Liver (tissue), 3 donors: ENCODE measurements around the gene GALNT10.

Source experiments
- ATF3 ChIP-seq: IDR thresholded peaks from 2 replicates; pipeline ENCODE4 v1.6.1; 2016; ENCODE audit warnings: antibody characterized with exemption
- CTCF ChIP-seq: fragments of 150-350 bp; IDR thresholded peaks from 2 replicates; pipeline ENCODE4 v1.5.1; 2017; ENCODE audit warnings: improper control_type of control experiment, low read depth, low read length; ENCODE audit not compliant: missing input control
- EGR1 ChIP-seq, 2 donors: IDR thresholded peaks; 2 replicates each; pipeline ENCODE4 v1.6.1; 2016 to 2018; ENCODE audit warnings: antibody characterized with exemption in 2 of 2, low read depth in 2 of 2
- FOXA1 ChIP-seq: IDR thresholded peaks from 2 replicates; pipeline ENCODE4 v1.6.1; 2016; ENCODE audit warnings: antibody characterized with exemption
- GABPA ChIP-seq, 2 donors: IDR thresholded peaks in 1 of 2; conservative IDR thresholded peaks in 1 of 2; 2 replicates each; pipeline ENCODE4 v1.6.1; 2016; ENCODE audit warnings: antibody characterized with exemption in 2 of 2, mild to moderate bottlenecking in 1 of 2, moderate library complexity in 1 of 2
- JUND ChIP-seq, 2 donors: IDR thresholded peaks; 2 replicates each; pipeline ENCODE4 v1.6.1; 2016; ENCODE audit warnings: antibody characterized with exemption in 2 of 2
- MAX ChIP-seq: IDR thresholded peaks from 2 replicates; pipeline ENCODE4 v1.6.1; 2016; ENCODE audit warnings: antibody characterized with exemption
- RAD21 ChIP-seq, 2 donors: IDR thresholded peaks; 2 replicates each; pipeline ENCODE4 v1.6.1; 2016; ENCODE audit warnings: antibody characterized with exemption in 2 of 2, mild to moderate bottlenecking in 2 of 2
- REST ChIP-seq: IDR thresholded peaks from 2 replicates; pipeline ENCODE4 v1.6.1; 2016; ENCODE audit warnings: antibody characterized with exemption, mild to moderate bottlenecking
- RXRA ChIP-seq, 2 donors: IDR thresholded peaks; 2 replicates each; pipeline ENCODE4 v1.6.1; 2017 to 2018; ENCODE audit warnings: antibody characterized with exemption in 2 of 2, mild to moderate bottlenecking in 1 of 2
- SP1 ChIP-seq: IDR thresholded peaks from 2 replicates; pipeline ENCODE4 v1.6.1; 2018; ENCODE audit warnings: antibody characterized with exemption, mild to moderate bottlenecking
- TAF1 ChIP-seq: conservative IDR thresholded peaks from 2 replicates; pipeline ENCODE4 v1.6.1; 2016; ENCODE audit warnings: antibody characterized with exemption, mild to moderate bottlenecking
- YY1 ChIP-seq: IDR thresholded peaks from 2 replicates; pipeline ENCODE4 v1.6.1; 2016; ENCODE audit warnings: antibody characterized with exemption, mild to moderate bottlenecking
- ZBTB33 ChIP-seq: IDR thresholded peaks from 2 replicates; pipeline ENCODE4 v1.6.1; 2016; ENCODE audit warnings: antibody characterized with exemption
- donor health status: healthy.
- donor health status: healthy.

GRCh38 chr5:154193283-154193682, 2.8 kb downstream of the GALNT10 start:
- TF ChIP-seq YY1 (no peak), CTCF (no peak), RAD21 (IDR thresholded peaks at IDR 0.05) (no peak), MAX (no peak), TAF1 (no peak), EGR1 (IDR thresholded peaks at IDR 0.05; ENCODE audit: low read depth in 2 of 2) (no peak), ATF3 (no peak), ZBTB33 (no peak), GABPA (IDR thresholded peaks at IDR 0.05 in 1 of 2, conservative IDR thresholded peaks at IDR 0.05 in 1 of 2) (no peak), REST (no peak), RXRA (IDR thresholded peaks at IDR 0.05) (no peak), JUND (IDR thresholded peaks at IDR 0.05) (no peak), SP1 (no peak), FOXA1 (no peak)
